K562 (cell line): ENCODE data around the gene PCBD1. TPM values are rescaled to one million over a fixed set of nuclear protein-coding genes. Genes with fewer than 3 reads are reported as not detected.

Source experiments
- ATAC-seq: fragments of 200-7000 bp; cut with Tn5 transposase; 3 replicates; pipeline ENCODE4 v1.9.1; 2020; ENCODE audit warnings: moderate library complexity
- BruUV-seq: library from RNA; stranded (reverse); fragments of 400-500 nt; replicated peaks from 2 replicates; lab custom pipeline; 2021; lab: Mats Ljungman, UMichigan
- CTCF ChIA-PET: fragments of 300-600 bp; formaldehyde crosslinking; extraction: SDS; loops from one replicate; lab custom pipeline; 2021; ENCODE audit warnings: low intra/inter-chr PET ratio; lab: Yijun Ruan, JAX
- POLR2A ChIA-PET: fragments of 300-600, 350-650 bp; sonication (Branson Sonifier 250); formaldehyde crosslinking; extraction: SDS; loops from one replicate; lab custom pipeline; 2021; ENCODE audit warnings: antibody characterized with exemption, inconsistent platforms; lab: Yijun Ruan, JAX
- DNase-seq, 4 experiments: peaks; one replicate each; pipeline versions ENCODE4 v3.0.0 to v3.0.0-alpha.2; 2011 to 2018; ENCODE audit warnings: low spot score in 3 of 4, mixed read lengths in 3 of 4; ENCODE audit errors: extremely low read depth in 1 of 4
- FAIRE-seq: peaks from 2 replicates; lab custom pipeline; 2011; peaks lifted over from hg19 to GRCh38; lab: Jason Lieb, UNC
- H2AFZ ChIP-seq: 2 replicates; pipeline ENCODE4 v1.6.0; 2011; ENCODE audit warnings: low read depth, low read length, control low read depth, inconsistent platforms
- H3K27ac ChIP-seq: fragments of 200-600 bp; 3 replicates; pipeline ENCODE4 v1.8.0; 2011; ENCODE audit warnings: low read depth, mild to moderate bottlenecking, control low read depth, inconsistent platforms, low read length, moderate library complexity, mixed read lengths; ENCODE audit errors: extremely low read depth
- H3K27me3 ChIP-seq, 2 experiments: fragments of 300-600 bp in 1 of 2; 2 replicates in 1 of 2; 3 replicates in 1 of 2; pipeline versions ENCODE4 v1.6.0 to v1.8.0; 2011; ENCODE audit warnings: inconsistent platforms in 2 of 2, low read length in 2 of 2, mild to moderate bottlenecking in 1 of 2, mixed read lengths in 1 of 2, moderate library complexity in 1 of 2; ENCODE audit not compliant: control insufficient read depth in 2 of 2, insufficient read depth in 2 of 2
- H3K36me3 ChIP-seq: fragments of 300-600 bp; 3 replicates; pipeline ENCODE4 v1.8.0; 2011; ENCODE audit warnings: mild to moderate bottlenecking, low read length, inconsistent platforms; ENCODE audit not compliant: control insufficient read depth, insufficient read depth
- H3K4me1 ChIP-seq, 2 experiments: fragments of 200-600 bp in 1 of 2; replicated peaks in 1 of 2; 2 replicates in 1 of 2; 3 replicates in 1 of 2; pipeline versions ENCODE4 v1.5.1 to v1.8.0; 2011; ENCODE audit warnings: inconsistent platforms in 2 of 2, low read length in 2 of 2, mild to moderate bottlenecking in 1 of 2, mixed read lengths in 1 of 2, moderate library complexity in 1 of 2; ENCODE audit not compliant: control insufficient read depth in 2 of 2, insufficient read depth in 2 of 2
- H3K4me2 ChIP-seq: 2 replicates; pipeline ENCODE4 v1.6.1; 2011; ENCODE audit warnings: low read length, control low read depth, inconsistent platforms, mixed read lengths; ENCODE audit not compliant: insufficient read depth
- H3K4me3 ChIP-seq: fragments of 200-600 bp; sonication (generic), shearing (Covaris generic); 2 replicates; pipeline ENCODE4 v1.5.1; 2016; ENCODE audit warnings: control low read depth, inconsistent platforms
- H3K79me2 ChIP-seq: fragments of 200-600 bp; 3 replicates; pipeline ENCODE4 v1.8.0; 2011; ENCODE audit warnings: low read length, inconsistent platforms; ENCODE audit not compliant: control insufficient read depth, insufficient read depth
- H3K9ac ChIP-seq, 2 experiments: 2 replicates each; pipeline versions ENCODE4 v1.6.0 to v1.6.1; 2011; ENCODE audit warnings: low read depth in 2 of 2, low read length in 2 of 2, control low read depth in 1 of 2, inconsistent platforms in 1 of 2, mild to moderate bottlenecking in 1 of 2, mixed read lengths in 1 of 2; ENCODE audit not compliant: insufficient read depth in 1 of 2
- H3K9me1 ChIP-seq: one replicate; pipeline ENCODE4 v1.6.0; 2011; ENCODE audit warnings: inconsistent platforms, mild to moderate bottlenecking, low read length, moderate library complexity; ENCODE audit not compliant: control insufficient read depth, insufficient read depth
- H3K9me3 ChIP-seq: replicated peaks from 2 replicates; pipeline ENCODE4 v1.5.1; 2011; ENCODE audit warnings: low read depth, low read length, inconsistent platforms; ENCODE audit not compliant: control insufficient read depth, insufficient read depth
- H4K20me1 ChIP-seq: replicated peaks from 2 replicates; pipeline ENCODE4 v1.6.1; 2011; ENCODE audit warnings: low read length, inconsistent platforms, mixed read lengths; ENCODE audit not compliant: control insufficient read depth, insufficient read depth
- CTCF ChIP-seq, 3 experiments: IDR thresholded peaks in 2 of 3; conservative IDR thresholded peaks in 1 of 3; 2 replicates each; pipeline ENCODE4 v1.5.1; 2011 to 2012; ENCODE audit warnings: low read length in 3 of 3, mild to moderate bottlenecking in 3 of 3, control low read depth in 2 of 3, improper control_type of control experiment in 1 of 3, inconsistent platforms in 1 of 3, low read depth in 1 of 3, mixed read lengths in 1 of 3, moderate library complexity in 1 of 3; ENCODE audit not compliant: insufficient read depth in 2 of 3
- ESRRB ChIP-seq: fragments of 250-450 bp; sonication (Bioruptor Pico); IDR thresholded peaks from 2 replicates; pipeline ENCODE4 v1.5.0; 2020; ENCODE audit warnings: mild to moderate bottlenecking, moderate library complexity, borderline replicate concordance
- SPI1 ChIP-seq: IDR thresholded peaks from 2 replicates; pipeline ENCODE4 v1.6.1; 2011; ENCODE audit warnings: low read depth, low read length, control low read depth, borderline replicate concordance
- TCF7L2 ChIP-seq: fragments of 150-350 bp; IDR thresholded peaks from 2 replicates; pipeline ENCODE4 v1.6.1; 2016; ENCODE audit warnings: low read depth, mild to moderate bottlenecking, low read length, moderate library complexity
- TFAM ChIP-seq: fragments of 250-450 bp; sonication (Bioruptor Pico); conservative IDR thresholded peaks from 2 replicates; pipeline ENCODE4 v1.5.0; 2021; ENCODE audit warnings: mild to moderate bottlenecking, moderate library complexity
- ZNF124 ChIP-seq: sonication (generic); formaldehyde crosslinking; IDR thresholded peaks from 2 replicates; pipeline ENCODE4 v1.8.1; 2022; ENCODE audit warnings: missing genetic modification reagents
- ZNF282 ChIP-seq: sonication (generic); formaldehyde crosslinking; IDR thresholded peaks from 2 replicates; pipeline ENCODE4 v1.8.1; 2023; ENCODE audit warnings: missing genetic modification reagents
- WGBS: fragments of 100-300 bp; shearing (Covaris generic); methylation state at CpG from one replicate; pipeline ENCODE4 v1.1.6; 2016; ENCODE audit warnings: low coverage, mixed read lengths; ENCODE audit not compliant: insufficient coverage; ENCODE audit errors: missing lambda C conversion rate; 5-methylcytosine and 5-hydroxymethylcytosine counted together
- in situ Hi-C: fragments of 300-500 bp; cut with MboI; formaldehyde crosslinking; loops from 4 replicates; pipeline ENCODE4 v1.15.0; 2018; ENCODE audit warnings: inconsistent platforms, mixed read lengths
- intact Hi-C: fragments of 100-400 bp; cut with micrococcal nuclease; formaldehyde crosslinking; loops from 2 replicates; pipeline ENCODE4 v1.14.2; 2022
- polyA plus RNA-seq, 8 experiments: library from polyadenylated mRNA; depleted of rRNA in 4 of 8; stranded (reverse) in 5 of 8; unstranded in 3 of 8; fragments of >200 nt; fragmentation: Nextera tagmentation in 2 of 8; fragmentation: Illumina TruSeq in 1 of 8; extraction: Ambion mirVana in 2 of 8; extraction: Trizol in 1 of 8; gene quantifications; 2 replicates each; pipeline versions ENCODE4 v1.2.1 to v1.2.3, GENCODE V29; 2011 to 2014; ENCODE audit warnings: inconsistent platforms in 1 of 8, missing spikeins in 1 of 8
- total RNA-seq, 7 experiments: library from RNA; depleted of rRNA in 6 of 7; stranded (reverse); fragments of >200 nt in 6 of 7; fragmentation: Illumina TruSeq in 2 of 7; extraction: Trizol in 2 of 7; gene quantifications; 2 replicates each; pipeline versions ENCODE4 v1.2.1 to v1.2.3, GENCODE V29; 2011 to 2021; ENCODE audit warnings: low replicate concordance in 1 of 7
- TF ChIP-seq, protein P1 (sequence below): fragments of 450-650 bp; formaldehyde crosslinking; IDR thresholded peaks from 2 replicates; pipeline ENCODE4 v1.4.0; 2022; ENCODE audit warnings: mild to moderate bottlenecking, moderate library complexity
- TF ChIP-seq, protein P2 (sequence below): sonication (generic); formaldehyde crosslinking; IDR thresholded peaks from 2 replicates; pipeline ENCODE4 v1.8.1; 2022; ENCODE audit warnings: missing genetic modification reagents
- TF ChIP-seq, protein P3 (sequence below): fragments of 450-650 bp; IDR thresholded peaks from 2 replicates; pipeline ENCODE4 v1.6.1; 2016; ENCODE audit warnings: missing biosample characterization, missing genetic modification characterization

PCBD1 gene
- total and polyA plus RNA-seq, 9 of the 15 experiments (the other 6 are each of a cell fraction or from before 2014, with no cell fraction given): 14.6 to 109 (median 57.0) TPM

DNA sequence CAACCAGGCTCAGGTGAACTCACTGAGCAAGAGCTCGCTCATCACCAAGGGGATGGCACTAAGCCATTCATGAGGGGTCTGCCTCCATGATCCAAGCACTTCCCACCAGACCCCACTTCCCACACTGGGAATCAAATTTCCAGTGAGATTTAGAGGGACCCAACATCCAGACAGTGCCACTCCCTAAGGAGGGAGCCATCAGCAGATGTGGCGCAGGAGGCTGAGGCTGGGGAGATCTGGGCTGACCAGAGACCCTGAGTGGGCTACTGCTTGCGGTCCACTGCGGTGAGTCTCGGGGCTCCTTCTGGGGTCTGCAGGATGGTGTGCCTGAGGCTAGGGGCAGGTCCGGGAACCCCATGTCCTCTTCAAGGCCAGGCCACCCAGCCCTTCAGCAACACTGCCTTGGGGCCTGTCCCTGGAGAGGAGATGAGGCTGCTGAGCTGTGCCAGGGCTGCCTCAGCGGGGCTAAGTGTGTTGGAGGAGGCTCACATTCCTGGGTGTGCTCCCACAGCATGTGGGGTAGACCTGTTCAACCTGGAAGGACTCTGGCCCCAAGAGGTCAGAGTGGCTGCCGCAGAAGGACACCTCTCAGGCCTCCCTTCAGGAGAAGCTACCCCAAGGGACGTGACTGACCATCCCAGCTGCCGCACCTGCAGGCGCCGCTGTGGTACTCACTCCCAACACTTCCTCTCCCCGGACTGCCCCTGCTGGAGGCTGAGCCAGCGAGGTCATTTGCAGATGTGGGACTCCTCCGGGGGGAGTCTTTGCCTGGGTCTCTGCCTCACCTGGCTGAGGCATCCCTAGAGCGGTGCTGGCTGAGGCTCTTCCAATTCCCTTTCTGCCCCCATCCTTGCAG, 22.3 kb upstream of the PCBD1 start:
- ChIA-PET CTCF (no interaction called here), POLR2A (interaction anchor here (0.9 to 1.1 kb wide), 2 partner anchors 13 to 15 kb away, joined by 3 read pairs; no protein-coding TSS in a partner anchor)
- no peak overlapping the region for H2AFZ ChIP-seq
- no peak overlapping the region for H3K4me2 ChIP-seq
- H3K36me3 ChIP-seq: no peaks in the 10 kb centered on the region
- 8% methylated on average over 16 of the region's 16 CpGs for WGBS
- H3K9me1 ChIP-seq: no peaks in the 10 kb centered on the region
- no peak overlapping the region for H3K9ac ChIP-seq
- no peaks in the 10 kb centered on the region for H3K9me3 ChIP-seq
- peaks cover 12% of the 10 kb centered on the region for H4K20me1 ChIP-seq
- H3K79me2 ChIP-seq: no peaks in the 10 kb centered on the region
- H3K27ac ChIP-seq: no peak overlapping the region
- H3K4me1 ChIP-seq: no peaks in the 10 kb centered on the region
- TF ChIP-seq TCF7L2 (no peak), ZNF282 (CRISPR knock-in tag) (0 out of 2 replicates have a peak, but pooled peaks have one; percentile 39), TFAM (no peak), SPI1 (peak; percentile 35; the same call in 1 of the 2 replicates), CTCF (IDR thresholded peaks at IDR 0.05 in 2 of 3, conservative IDR thresholded peaks at IDR 0.05 in 1 of 3; ENCODE audit: insufficient read depth in 2 of 3, low read depth in 1 of 3, low read length in 3 of 3) (peak in 1 of 3 experiments; percentile 38; a peak in 1 of 6 replicates), ZNF124 (no peak), ESRRB (CRISPR knock-in tag) (no peak)
- TF ChIP-seq, protein P1, sequence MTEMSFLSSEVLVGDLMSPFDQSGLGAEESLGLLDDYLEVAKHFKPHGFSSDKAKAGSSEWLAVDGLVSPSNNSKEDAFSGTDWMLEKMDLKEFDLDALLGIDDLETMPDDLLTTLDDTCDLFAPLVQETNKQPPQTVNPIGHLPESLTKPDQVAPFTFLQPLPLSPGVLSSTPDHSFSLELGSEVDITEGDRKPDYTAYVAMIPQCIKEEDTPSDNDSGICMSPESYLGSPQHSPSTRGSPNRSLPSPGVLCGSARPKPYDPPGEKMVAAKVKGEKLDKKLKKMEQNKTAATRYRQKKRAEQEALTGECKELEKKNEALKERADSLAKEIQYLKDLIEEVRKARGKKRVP (CRISPR knock-in tag): no peak
- TF ChIP-seq, protein P2, sequence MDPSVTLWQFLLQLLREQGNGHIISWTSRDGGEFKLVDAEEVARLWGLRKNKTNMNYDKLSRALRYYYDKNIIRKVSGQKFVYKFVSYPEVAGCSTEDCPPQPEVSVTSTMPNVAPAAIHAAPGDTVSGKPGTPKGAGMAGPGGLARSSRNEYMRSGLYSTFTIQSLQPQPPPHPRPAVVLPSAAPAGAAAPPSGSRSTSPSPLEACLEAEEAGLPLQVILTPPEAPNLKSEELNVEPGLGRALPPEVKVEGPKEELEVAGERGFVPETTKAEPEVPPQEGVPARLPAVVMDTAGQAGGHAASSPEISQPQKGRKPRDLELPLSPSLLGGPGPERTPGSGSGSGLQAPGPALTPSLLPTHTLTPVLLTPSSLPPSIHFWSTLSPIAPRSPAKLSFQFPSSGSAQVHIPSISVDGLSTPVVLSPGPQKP (CRISPR knock-in tag): no peak
- TF ChIP-seq, protein P3, sequence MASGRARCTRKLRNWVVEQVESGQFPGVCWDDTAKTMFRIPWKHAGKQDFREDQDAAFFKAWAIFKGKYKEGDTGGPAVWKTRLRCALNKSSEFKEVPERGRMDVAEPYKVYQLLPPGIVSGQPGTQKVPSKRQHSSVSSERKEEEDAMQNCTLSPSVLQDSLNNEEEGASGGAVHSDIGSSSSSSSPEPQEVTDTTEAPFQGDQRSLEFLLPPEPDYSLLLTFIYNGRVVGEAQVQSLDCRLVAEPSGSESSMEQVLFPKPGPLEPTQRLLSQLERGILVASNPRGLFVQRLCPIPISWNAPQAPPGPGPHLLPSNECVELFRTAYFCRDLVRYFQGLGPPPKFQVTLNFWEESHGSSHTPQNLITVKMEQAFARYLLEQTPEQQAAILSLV (tag): no peak
- peaks cover 32 to 83% of the 10 kb centered on the region in 2 experiments for H3K27me3 ChIP-seq
- H3K4me3 ChIP-seq: no peak overlapping the region
- DNase-seq (no peak), FAIRE-seq (no peak), ATAC-seq (0 out of 3 replicates have a peak, but pooled peaks have one; percentile 22)
- BruUV-seq: no TSS peak
- intact Hi-C loops (no loop called here), in situ Hi-C loops (no loop called here)
